Neuronal stem cell (in vitro differentiated cells): ENCODE data around the gene GRM1.

ENCODE experiments used
- DNase-seq: peaks from one replicate; pipeline ENCODE4 v3.0.0-alpha.2; 2013; ENCODE audit warnings: low spot score
- H2AFZ ChIP-seq: one replicate; pipeline ENCODE4 v1.6.1; 2013; ENCODE audit warnings: mild to moderate bottlenecking, low read length, inconsistent platforms
- H2AK5ac ChIP-seq: 2 replicates; pipeline ENCODE4 v1.6.1; 2013; ENCODE audit warnings: low read depth, mild to moderate bottlenecking, inconsistent platforms, low read length, moderate library complexity, mixed read lengths
- H2BK120ac ChIP-seq: 2 replicates; pipeline ENCODE4 v1.6.1; 2013; ENCODE audit warnings: low read depth, mild to moderate bottlenecking, inconsistent platforms, low read length, moderate library complexity, mixed read lengths
- H2BK12ac ChIP-seq: one replicate; pipeline ENCODE4 v1.6.1; 2013; ENCODE audit warnings: low read length, inconsistent platforms
- H2BK15ac ChIP-seq: 2 replicates; pipeline ENCODE4 v1.6.1; 2013; ENCODE audit warnings: mild to moderate bottlenecking, low read length, inconsistent platforms, mixed read lengths
- H2BK5ac ChIP-seq: one replicate; pipeline ENCODE4 v1.6.1; 2013; ENCODE audit warnings: inconsistent platforms, mild to moderate bottlenecking, low read length, moderate library complexity
- H3K14ac ChIP-seq: one replicate; pipeline ENCODE4 v1.6.1; 2013; ENCODE audit warnings: low read length, inconsistent platforms
- H3K18ac ChIP-seq: 2 replicates; pipeline ENCODE4 v1.6.1; 2013; ENCODE audit warnings: low read length, inconsistent platforms
- H3K23ac ChIP-seq: 2 replicates; pipeline ENCODE4 v1.6.1; 2013; ENCODE audit warnings: low read depth, mild to moderate bottlenecking, mixed read lengths, low read length, inconsistent platforms; ENCODE audit not compliant: poor library complexity
- H3K27ac ChIP-seq: replicated peaks from 3 replicates; pipeline ENCODE4 v1.5.1; 2013; ENCODE audit warnings: low read length, inconsistent platforms
- H3K27me3 ChIP-seq, 3 experiments: 2 replicates each; pipeline ENCODE4 v1.6.1; 2013; ENCODE audit warnings: low read length in 3 of 3, mild to moderate bottlenecking in 2 of 3, inconsistent platforms in 1 of 3, low read depth in 1 of 3, mixed read lengths in 1 of 3, moderate library complexity in 1 of 3; ENCODE audit not compliant: control insufficient read depth in 3 of 3, insufficient read depth in 3 of 3
- H3K36me3 ChIP-seq, 2 donors: replicated peaks in 1 of 2; 2 replicates each; pipeline ENCODE4 v1.6.1; 2013; ENCODE audit warnings: low read length in 2 of 2; ENCODE audit not compliant: control insufficient read depth in 2 of 2, insufficient read depth in 2 of 2
- H3K4ac ChIP-seq: 2 replicates; pipeline ENCODE4 v1.6.1; 2013; ENCODE audit warnings: inconsistent platforms, mild to moderate bottlenecking, low read length, moderate library complexity
- H3K4me1 ChIP-seq, 2 donors: 1 replicate in 1 of 2; 2 replicates in 1 of 2; pipeline ENCODE4 v1.6.1; 2013; ENCODE audit warnings: low read length in 2 of 2, low read depth in 1 of 2; ENCODE audit not compliant: control insufficient read depth in 2 of 2, insufficient read depth in 1 of 2
- H3K4me2 ChIP-seq: one replicate; pipeline ENCODE4 v1.6.1; 2013; ENCODE audit warnings: mild to moderate bottlenecking, low read length, inconsistent platforms; ENCODE audit not compliant: insufficient read depth, poor library complexity, severe bottlenecking
- H3K4me3 ChIP-seq, 2 donors: 2 replicates each; pipeline ENCODE4 v1.5.1; 2013; ENCODE audit warnings: low read length in 2 of 2, mild to moderate bottlenecking in 2 of 2, inconsistent platforms in 1 of 2, moderate library complexity in 1 of 2
- H3K79me1 ChIP-seq: one replicate; pipeline ENCODE4 v1.6.1; 2013; ENCODE audit warnings: low read depth, mild to moderate bottlenecking, inconsistent platforms, low read length, moderate library complexity
- H3K9ac ChIP-seq: one replicate; pipeline ENCODE4 v1.6.1; 2013; ENCODE audit warnings: mild to moderate bottlenecking, low read depth, low read length, inconsistent platforms; ENCODE audit not compliant: poor library complexity
- H3K9me3 ChIP-seq, 2 donors: replicated peaks in 1 of 2; 2 replicates each; pipeline versions ENCODE3 to v1.6.1; 2013; ENCODE audit warnings: low read length in 2 of 2, mild to moderate bottlenecking in 2 of 2, inconsistent platforms in 1 of 2, low read depth in 1 of 2, mixed read lengths in 1 of 2, moderate library complexity in 1 of 2; ENCODE audit not compliant: control insufficient read depth in 2 of 2, insufficient read depth in 1 of 2
- H4K8ac ChIP-seq: one replicate; pipeline ENCODE4 v1.6.1; 2013; ENCODE audit warnings: low read depth, mild to moderate bottlenecking, inconsistent platforms, low read length, moderate library complexity
- H4K91ac ChIP-seq: one replicate; pipeline ENCODE4 v1.6.1; 2013; ENCODE audit warnings: low read length, low read depth, mild to moderate bottlenecking, inconsistent platforms; ENCODE audit not compliant: poor library complexity
- WGBS, 2 donors: extraction: QIAGEN DNeasy Blood & Tissue Kit; methylation state at CpG; one replicate each; pipeline ENCODE4 v1.1.7; 2013; ENCODE audit warnings: missing lambda C conversion rate in 2 of 2, mixed read lengths in 1 of 2; ENCODE audit not compliant: insufficient read length in 2 of 2, insufficient replicate concordance in 1 of 2; ENCODE audit errors: extremely low coverage in 2 of 2; 5-methylcytosine and 5-hydroxymethylcytosine counted together

GRM1 gene

GRCh38 chr6:146311079-146311478 is 282.2 kb downstream of the GRM1 start:
- DNase-seq = no peak
- Histone ChIP-seq H3K4me1 (no peaks in the 10 kb centered on the region), H3K9ac (no peak overlapping the region), H2BK12ac (no peak overlapping the region), H3K23ac (no peak overlapping the region), H4K8ac (no peak overlapping the region), H3K27ac (no peak overlapping the region), H3K36me3 (no peaks in the 10 kb centered on the region), H3K4me2 (no peak overlapping the region), H2AK5ac (no peak overlapping the region), H3K4ac (no peak overlapping the region), H2BK15ac (no peak overlapping the region), H3K27me3 (no peaks in the 10 kb centered on the region), H3K18ac (no peak overlapping the region), H4K91ac (no peak overlapping the region), H3K9me3 (no peaks in the 10 kb centered on the region), H2BK5ac (no peak overlapping the region), H3K79me1 (no peaks in the 10 kb centered on the region), H3K14ac (no peak overlapping the region), H3K4me3 (no peak overlapping the region), H2AFZ (no peak overlapping the region), H2BK120ac (no peak overlapping the region)
- no CpG with 5 or more reads among the region's 2 CpGs for WGBS, 2 donors

- Histone ChIP-seq H3K18ac (no peak overlapping the region), H3K79me1 (no peaks in the 10 kb centered on the region), H3K36me3 (no peaks in the 10 kb centered on the region), H3K4me2 (no peak overlapping the region), H3K9me3 (no peaks in the 10 kb centered on the region), H2AFZ (no peak overlapping the region), H3K9ac (no peak overlapping the region), H4K8ac (no peak overlapping the region), H3K4me3 (no peak overlapping the region), H2BK5ac (no peak overlapping the region), H3K27me3 (no peaks in the 10 kb centered on the region), H2BK15ac (no peak overlapping the region), H3K27ac (no peak overlapping the region), H3K14ac (no peak overlapping the region), H4K91ac (no peak overlapping the region), H3K4ac (no peak overlapping the region), H2BK120ac (no peak overlapping the region), H2AK5ac (no peak overlapping the region), H3K4me1 (no peaks in the 10 kb centered on the region), H2BK12ac (no peak overlapping the region), H3K23ac (no peak overlapping the region)
- no peak for DNase-seq
- WGBS, 2 donors = no CpG with 5 or more reads among the region's 2 CpGs
These were observed 283.7 kb downstream of the GRM1 start for GRCh38 chr6:146312608-146313007.

GRCh38 chr6:146315381-146316174 is 286.7 kb downstream of the GRM1 start:
- H3K36me3 ChIP-seq = no peaks in the 10 kb centered on the region
- H3K79me1 ChIP-seq = no peaks in the 10 kb centered on the region
- no peak overlapping the region for H2BK12ac ChIP-seq
- no peak overlapping the region for H3K4me2 ChIP-seq
- no peak overlapping the region for H2AFZ ChIP-seq
- no peak overlapping the region for H3K9ac ChIP-seq
- H3K9me3 ChIP-seq = no peaks in the 10 kb centered on the region
- H3K4ac ChIP-seq = no peak overlapping the region
- H3K18ac ChIP-seq = no peak overlapping the region
- H4K91ac ChIP-seq = no peak overlapping the region
- H3K23ac ChIP-seq = no peak overlapping the region
- H3K14ac ChIP-seq = no peak overlapping the region
- H3K4me3 ChIP-seq = no peak overlapping the region
- H3K27ac ChIP-seq = no peak overlapping the region
- H3K4me1 ChIP-seq = no peaks in the 10 kb centered on the region
- no CpG with 5 or more reads among the region's 4 CpGs for WGBS, 2 donors
- H2BK5ac ChIP-seq = no peak overlapping the region
- H2BK120ac ChIP-seq = no peak overlapping the region
- no peak overlapping the region for H4K8ac ChIP-seq
- H2AK5ac ChIP-seq = no peak overlapping the region
- H3K27me3 ChIP-seq = no peaks in the 10 kb centered on the region
- no peak for DNase-seq
- H2BK15ac ChIP-seq = no peak overlapping the region

GRCh38 chr6:146316175-146316495 is 287.3 kb downstream of the GRM1 start:
- Histone ChIP-seq H2BK5ac (no peak overlapping the region), H3K27ac (no peak overlapping the region), H3K4ac (no peak overlapping the region), H2AK5ac (no peak overlapping the region), H3K79me1 (no peaks in the 10 kb centered on the region), H3K18ac (no peak overlapping the region), H2BK12ac (no peak overlapping the region), H3K4me2 (no peak overlapping the region), H3K9ac (no peak overlapping the region), H3K36me3 (no peaks in the 10 kb centered on the region), H3K4me1 (no peaks in the 10 kb centered on the region), H4K8ac (no peak overlapping the region), H2AFZ (no peak overlapping the region), H3K4me3 (no peak overlapping the region), H4K91ac (no peak overlapping the region), H2BK120ac (no peak overlapping the region), H2BK15ac (no peak overlapping the region), H3K14ac (no peak overlapping the region), H3K27me3 (no peaks in the 10 kb centered on the region), H3K9me3 (no peaks in the 10 kb centered on the region), H3K23ac (no peak overlapping the region)
- WGBS, 2 donors = no CpG with 5 or more reads among the region's 5 CpGs
- DNase-seq = no peak
